PC-9 (cell line): Measurements from ENCODE around the gene PITPNM3.

Experiments used
- EZH2 ChIP-seq: fragments of 200-600 bp; sonication (generic); IDR thresholded peaks from 2 replicates; pipeline ENCODE4 v1.8.0; 2017; ENCODE audit warnings: antibody characterized with exemption, low read depth
- TF ChIP-seq, protein P1 (sequence below): fragments of 200-600 bp; sonication (generic); conservative IDR thresholded peaks from 2 replicates; pipeline ENCODE4 v1.6.1; 2017; ENCODE audit warnings: mixed run types, antibody characterized with exemption, mild to moderate bottlenecking, moderate library complexity

DNA sequence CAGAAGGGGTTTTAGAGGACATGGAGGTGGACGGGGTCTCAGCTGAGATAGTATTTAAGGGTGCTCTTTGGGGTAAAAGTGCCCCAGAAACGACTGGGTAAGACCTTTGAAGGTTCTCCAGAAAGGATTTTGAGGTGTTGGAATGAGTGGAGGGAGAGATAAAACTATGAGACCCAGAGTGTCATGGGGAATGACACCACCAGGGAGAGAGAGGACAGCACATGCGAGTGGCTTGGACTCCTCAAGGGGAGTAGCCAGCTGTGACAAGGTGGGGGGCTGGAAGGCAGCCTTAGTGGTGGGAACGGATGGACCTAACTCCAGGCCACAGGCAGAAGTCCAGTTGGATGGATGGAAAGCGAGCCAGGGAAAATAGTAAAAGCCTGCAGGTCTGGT is 19.2 kb upstream of the PITPNM3 start:
- TF ChIP-seq, protein P1, sequence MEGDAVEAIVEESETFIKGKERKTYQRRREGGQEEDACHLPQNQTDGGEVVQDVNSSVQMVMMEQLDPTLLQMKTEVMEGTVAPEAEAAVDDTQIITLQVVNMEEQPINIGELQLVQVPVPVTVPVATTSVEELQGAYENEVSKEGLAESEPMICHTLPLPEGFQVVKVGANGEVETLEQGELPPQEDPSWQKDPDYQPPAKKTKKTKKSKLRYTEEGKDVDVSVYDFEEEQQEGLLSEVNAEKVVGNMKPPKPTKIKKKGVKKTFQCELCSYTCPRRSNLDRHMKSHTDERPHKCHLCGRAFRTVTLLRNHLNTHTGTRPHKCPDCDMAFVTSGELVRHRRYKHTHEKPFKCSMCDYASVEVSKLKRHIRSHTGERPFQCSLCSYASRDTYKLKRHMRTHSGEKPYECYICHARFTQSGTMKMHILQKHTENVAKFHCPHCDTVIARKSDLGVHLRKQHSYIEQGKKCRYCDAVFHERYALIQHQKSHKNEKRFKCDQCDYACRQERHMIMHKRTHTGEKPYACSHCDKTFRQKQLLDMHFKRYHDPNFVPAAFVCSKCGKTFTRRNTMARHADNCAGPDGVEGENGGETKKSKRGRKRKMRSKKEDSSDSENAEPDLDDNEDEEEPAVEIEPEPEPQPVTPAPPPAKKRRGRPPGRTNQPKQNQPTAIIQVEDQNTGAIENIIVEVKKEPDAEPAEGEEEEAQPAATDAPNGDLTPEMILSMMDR, result no peak
- no peak for TF ChIP-seq EZH2
